ENCODE data around the gene CDH2. TPM values are rescaled to one million over a fixed set of nuclear protein-coding genes. Genes with fewer than 3 reads are reported as not detected.
"Not testable (repeated sequence)": the region's sequence is repeated elsewhere in the genome, so short reads cannot be mapped to it uniquely, and the experiment has no call there.

The CDH2 gene
- polyA plus RNA-seq, 1 donor from 2014 or later = not detected

- peaks cover 0 to 3% (median 2%) of the 10 kb centered on the region in 3 donors for H3K9me3 Mint-ChIP-seq
- no peaks in the 10 kb centered on the region for H3K36me3 Mint-ChIP-seq
- no peak overlapping the region for H3K27ac Mint-ChIP-seq
- H3K27me3 Mint-ChIP-seq = no peaks in the 10 kb centered on the region
- no peak overlapping the region for H3K4me3 Mint-ChIP-seq
- no peaks in the 10 kb centered on the region for H3K4me1 Mint-ChIP-seq
These were observed 212.1 kb downstream of the CDH2 start for GRCh38 chr18:27964811-27965210.

- no peak overlapping the region for H3K27ac Mint-ChIP-seq
- no peaks in the 10 kb centered on the region for H3K36me3 Mint-ChIP-seq
- H3K27me3 Mint-ChIP-seq = no peaks in the 10 kb centered on the region
- no peaks in the 10 kb centered on the region for H3K9me3 Mint-ChIP-seq
- H3K4me3 Mint-ChIP-seq = no peak overlapping the region
- no peaks in the 10 kb centered on the region for H3K4me1 Mint-ChIP-seq
These were observed 217.8 kb downstream of the CDH2 start for GRCh38 chr18:27959101-27959500.

- Mint-ChIP-seq H3K27me3 (no peaks in the 10 kb centered on the region), H3K9me3 (peaks cover 0 to 3% (median 2%) of the 10 kb centered on the region in 3 donors), H3K4me3 (no peak overlapping the region), H3K36me3 (no peaks in the 10 kb centered on the region), H3K4me1 (no peaks in the 10 kb centered on the region), H3K27ac (no peak overlapping the region)
These were observed 220.8 kb downstream of the CDH2 start for GRCh38 chr18:27956001-27956640.

- Mint-ChIP-seq H3K9me3 (peaks cover 0 to 3% (median 2%) of the 10 kb centered on the region in 3 donors), H3K4me1 (no peaks in the 10 kb centered on the region), H3K27ac (no peak overlapping the region), H3K27me3 (no peaks in the 10 kb centered on the region), H3K4me3 (no peak overlapping the region), H3K36me3 (no peaks in the 10 kb centered on the region)
These were observed 222.7 kb downstream of the CDH2 start for GRCh38 chr18:27954226-27954625.

GRCh38 chr18:27952741-27953140 lies 224.2 kb downstream of the CDH2 start:
- Mint-ChIP-seq H3K4me3 (no peak overlapping the region), H3K9me3 (peaks cover 0 to 3% (median 2%) of the 10 kb centered on the region in 3 donors), H3K27ac (no peak overlapping the region), H3K4me1 (no peaks in the 10 kb centered on the region), H3K27me3 (no peaks in the 10 kb centered on the region), H3K36me3 (no peaks in the 10 kb centered on the region)

- Mint-ChIP-seq H3K36me3 (no peaks in the 10 kb centered on the region), H3K27ac (no peak overlapping the region), H3K27me3 (no peaks in the 10 kb centered on the region), H3K4me3 (no peak overlapping the region), H3K4me1 (no peaks in the 10 kb centered on the region), H3K9me3 (peaks cover 0 to 3% (median 2%) of the 10 kb centered on the region in 3 donors)
These were observed 226.2 kb downstream of the CDH2 start for GRCh38 chr18:27950648-27951228.

- Mint-ChIP-seq H3K4me3 (no peak overlapping the region), H3K4me1 (no peaks in the 10 kb centered on the region), H3K9me3 (peaks cover 0 to 3% (median 2%) of the 10 kb centered on the region in 3 donors), H3K27me3 (no peaks in the 10 kb centered on the region), H3K27ac (no peak overlapping the region), H3K36me3 (no peaks in the 10 kb centered on the region)
These were observed 227.9 kb downstream of the CDH2 start for GRCh38 chr18:27948986-27949385.

GRCh38 chr18:27942706-27943105 lies 234.2 kb downstream of the CDH2 start:
- H3K36me3 Mint-ChIP-seq = no peaks in the 10 kb centered on the region

GRCh38 chr18:27931535-27931934 lies 245.4 kb downstream of the CDH2 start:
- Mint-ChIP-seq H3K36me3 (no peaks in the 10 kb centered on the region), H3K9me3 (peaks cover 0 to 7% (median 0%) of the 10 kb centered on the region in 3 donors), H3K27ac (no peak overlapping the region), H3K27me3 (no peaks in the 10 kb centered on the region), H3K4me3 (no peak overlapping the region), H3K4me1 (no peaks in the 10 kb centered on the region)

More at GRCh38 chr18:27942706-27943105, 234.2 kb downstream of the CDH2 start:
- Mint-ChIP-seq H3K4me3 (no peak overlapping the region), H3K9me3 (peaks cover 0 to 2% (median 2%) of the 10 kb centered on the region in 3 donors), H3K4me1 (no peaks in the 10 kb centered on the region), H3K27ac (no peak overlapping the region), H3K27me3 (no peaks in the 10 kb centered on the region)

- no peaks in the 10 kb centered on the region for H3K27me3 Mint-ChIP-seq
- H3K36me3 Mint-ChIP-seq = no peaks in the 10 kb centered on the region
- H3K4me3 Mint-ChIP-seq = no peak overlapping the region
- no peak overlapping the region for H3K27ac Mint-ChIP-seq
- H3K9me3 Mint-ChIP-seq = peaks cover 0 to 13% (median 3%) of the 10 kb centered on the region in 3 donors
- peaks cover 0 to under 1% (median 0%) of the 10 kb centered on the region in 3 donors for H3K4me1 Mint-ChIP-seq
These were observed 254.2 kb downstream of the CDH2 start for GRCh38 chr18:27922780-27923179.

- Mint-ChIP-seq H3K36me3 (no peaks in the 10 kb centered on the region), H3K27me3 (no peaks in the 10 kb centered on the region), H3K4me1 (peaks cover 0 to 1% (median 0%) of the 10 kb centered on the region in 3 donors), H3K4me3 (no peak overlapping the region), H3K9me3 (peaks cover 0 to 17% (median 5%) of the 10 kb centered on the region in 3 donors), H3K27ac (no peak overlapping the region)
These were observed 254.8 kb downstream of the CDH2 start for GRCh38 chr18:27921904-27922751.

GRCh38 chr18:27921392-27921791 lies 255.5 kb downstream of the CDH2 start:
- Mint-ChIP-seq H3K36me3 (no peaks in the 10 kb centered on the region), H3K27me3 (no peaks in the 10 kb centered on the region), H3K27ac (no peak overlapping the region), H3K9me3 (peaks cover 0 to 18% (median 5%) of the 10 kb centered on the region in 3 donors), H3K4me1 (peaks cover 0 to 1% (median 0%) of the 10 kb centered on the region in 3 donors), H3K4me3 (no peak overlapping the region)

GRCh38 chr18:27920836-27921235 lies 256.1 kb downstream of the CDH2 start:
- H3K4me3 Mint-ChIP-seq = no peak overlapping the region
- H3K9me3 Mint-ChIP-seq = peaks cover 0 to 18% (median 5%) of the 10 kb centered on the region in 3 donors
- H3K27me3 Mint-ChIP-seq = no peaks in the 10 kb centered on the region
- no peaks in the 10 kb centered on the region for H3K36me3 Mint-ChIP-seq
- peaks cover 0 to 1% (median 0%) of the 10 kb centered on the region in 3 donors for H3K4me1 Mint-ChIP-seq
- H3K27ac Mint-ChIP-seq = no peak overlapping the region

- H3K4me1 Mint-ChIP-seq, H3K27me3 Mint-ChIP-seq, H3K36me3 Mint-ChIP-seq, H3K4me3 Mint-ChIP-seq, H3K27ac Mint-ChIP-seq: not testable (repeated sequence)
- peaks cover 4 to 23% (median 13%) of the 10 kb centered on the region in 3 donors for H3K9me3 Mint-ChIP-seq
These were observed 270.7 kb downstream of the CDH2 start for GRCh38 chr18:27906189-27906588.

GRCh38 chr18:27903906-27904305 lies 273.0 kb downstream of the CDH2 start:
- Mint-ChIP-seq H3K4me1 (no peaks in the 10 kb centered on the region), H3K4me3 (no peak overlapping the region), H3K9me3 (peaks cover 4 to 17% (median 4%) of the 10 kb centered on the region in 3 donors), H3K36me3 (no peaks in the 10 kb centered on the region), H3K27me3 (no peaks in the 10 kb centered on the region), H3K27ac (no peak overlapping the region)

Measured in IgD-negative memory B cell (primary cell).